NCI-H2029 (cell line): ENCODE data around the gene NOP16.
"Not testable (repeated sequence)": the region's sequence is repeated elsewhere in the genome, so short reads cannot be mapped to it uniquely, and the experiment has no call there.

Experiments used
- DNase-seq: peaks from one replicate; lab custom pipeline; 2025; lab: John Stamatoyannopoulos, UW

NOP16 gene

DNA sequence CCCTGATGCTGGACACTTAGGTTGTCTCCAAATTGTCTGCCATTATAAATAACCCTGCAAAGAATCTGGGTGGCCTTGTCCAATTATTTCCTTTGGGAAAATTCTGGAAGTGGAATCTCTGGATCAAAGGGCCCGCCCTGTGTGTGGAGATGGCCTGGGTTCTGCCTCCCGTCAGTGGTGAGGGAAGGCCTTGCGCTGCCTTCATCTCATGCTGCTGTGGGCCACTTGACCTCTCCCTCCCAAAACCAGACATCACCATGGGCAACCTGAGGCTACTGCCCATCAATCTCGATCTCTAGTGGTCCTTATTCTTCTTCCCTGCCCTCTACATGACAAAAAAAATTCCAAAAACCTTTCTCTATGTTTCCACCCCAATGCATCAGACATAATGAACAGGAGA, 21.4 kb upstream of the NOP16 start:
- no peak for DNase-seq

DNA sequence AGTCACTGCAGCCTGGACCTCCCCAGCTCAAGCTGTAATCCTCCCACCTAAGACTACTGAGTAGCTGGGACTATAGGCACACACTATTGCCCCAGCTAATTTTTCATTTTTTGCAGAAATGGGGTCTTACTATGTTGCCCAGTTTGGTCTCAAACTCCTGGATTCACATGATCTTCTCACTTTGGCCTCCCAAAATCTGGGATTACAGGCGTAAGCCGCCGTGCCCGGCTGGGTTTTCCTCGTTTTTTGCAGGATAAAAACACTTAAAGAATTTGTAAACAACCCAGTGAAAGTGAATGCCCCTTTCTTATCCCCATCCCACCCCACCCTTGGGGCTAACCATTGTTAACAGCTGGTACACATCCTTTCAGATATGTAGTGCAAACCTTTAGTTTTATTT, 20.2 kb upstream of the NOP16 start:
- DNase-seq = no peak

DNA sequence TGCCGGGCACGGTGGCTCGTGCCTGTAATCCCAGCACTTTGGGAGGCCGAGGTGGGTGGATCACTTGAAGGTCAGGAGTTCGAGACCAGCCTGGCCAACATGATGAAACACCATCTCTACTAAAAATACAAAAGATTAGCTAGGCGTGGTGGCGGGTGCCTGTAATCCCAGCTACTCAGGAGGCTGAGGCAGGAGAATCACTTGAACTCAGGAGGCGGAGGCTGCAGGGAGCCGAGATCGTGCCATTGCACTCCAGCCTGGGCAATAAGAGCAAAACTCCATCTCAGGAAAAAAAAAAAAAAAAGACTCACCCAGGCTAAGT, 19.8 kb upstream of the NOP16 start:
- not testable (repeated sequence) for DNase-seq

DNA sequence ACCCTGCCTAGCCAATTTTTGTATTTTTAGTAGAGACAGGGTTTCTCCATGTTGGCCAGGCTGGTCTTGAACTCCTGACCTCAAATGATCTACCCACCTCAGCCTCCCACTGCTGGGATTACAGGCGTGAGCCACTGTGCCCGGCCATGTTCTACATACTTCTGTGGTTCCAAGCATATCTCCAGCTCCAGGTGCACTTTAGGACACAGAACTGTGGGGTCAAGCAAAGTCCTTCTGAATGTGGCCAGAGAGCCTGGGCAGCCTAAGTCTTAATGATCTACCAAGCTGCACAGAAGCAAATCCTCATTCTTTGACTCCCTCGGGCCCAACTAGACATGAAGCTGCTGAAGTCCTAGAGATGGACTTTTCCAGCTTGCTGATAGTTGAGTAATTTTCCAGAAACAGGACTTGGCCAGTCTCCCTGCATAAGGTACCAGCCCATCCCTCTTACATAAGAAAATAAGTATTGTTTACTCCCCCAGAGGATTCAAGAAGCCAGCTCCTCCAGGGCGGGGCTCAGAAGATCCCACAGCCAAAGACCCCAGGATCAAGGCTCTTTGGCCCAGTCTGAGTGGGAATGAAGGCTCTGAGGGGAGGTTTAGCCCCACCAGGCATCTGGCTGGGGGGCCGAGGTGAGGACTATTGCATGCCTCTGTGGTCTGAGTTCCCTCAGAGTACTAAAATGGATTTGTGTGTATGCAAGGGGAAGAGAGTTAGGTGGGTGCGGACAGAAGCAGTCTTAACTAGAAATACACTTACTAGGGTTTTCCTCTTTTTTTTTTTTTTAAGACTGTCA, 19.3 kb upstream of the NOP16 start:
- DNase-seq = no peak

DNA sequence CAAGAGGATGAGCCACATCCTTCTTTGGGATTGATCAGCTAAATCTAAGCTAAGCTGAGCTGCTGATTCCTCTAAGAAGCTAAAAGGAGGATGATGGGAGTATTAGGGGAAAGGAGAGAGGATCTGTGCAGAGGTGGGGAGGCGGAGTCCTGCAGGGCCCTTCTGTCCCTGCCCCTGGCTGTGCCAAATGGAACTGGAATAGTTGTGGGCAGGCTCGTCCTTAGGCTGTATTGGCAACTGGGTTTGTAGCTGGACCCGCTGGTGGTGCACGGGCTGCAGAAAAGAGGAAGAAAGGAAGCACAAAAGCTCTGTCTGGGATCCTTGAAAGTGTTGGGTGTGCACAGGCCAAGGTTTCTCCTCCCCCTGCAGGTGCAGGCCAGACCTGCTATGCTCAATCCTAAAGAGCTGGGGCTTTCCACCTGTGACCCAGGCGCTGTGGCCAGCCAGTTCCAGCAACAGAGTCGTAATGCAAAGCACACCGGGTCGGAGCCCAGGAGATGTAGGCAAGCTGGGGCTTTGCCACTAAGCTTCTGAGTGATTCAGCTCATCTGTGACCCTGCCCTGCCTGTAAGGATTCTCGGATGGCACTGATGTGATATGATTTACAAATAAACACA, 18.1 kb upstream of the NOP16 start:
- DNase-seq = no peak

DNA sequence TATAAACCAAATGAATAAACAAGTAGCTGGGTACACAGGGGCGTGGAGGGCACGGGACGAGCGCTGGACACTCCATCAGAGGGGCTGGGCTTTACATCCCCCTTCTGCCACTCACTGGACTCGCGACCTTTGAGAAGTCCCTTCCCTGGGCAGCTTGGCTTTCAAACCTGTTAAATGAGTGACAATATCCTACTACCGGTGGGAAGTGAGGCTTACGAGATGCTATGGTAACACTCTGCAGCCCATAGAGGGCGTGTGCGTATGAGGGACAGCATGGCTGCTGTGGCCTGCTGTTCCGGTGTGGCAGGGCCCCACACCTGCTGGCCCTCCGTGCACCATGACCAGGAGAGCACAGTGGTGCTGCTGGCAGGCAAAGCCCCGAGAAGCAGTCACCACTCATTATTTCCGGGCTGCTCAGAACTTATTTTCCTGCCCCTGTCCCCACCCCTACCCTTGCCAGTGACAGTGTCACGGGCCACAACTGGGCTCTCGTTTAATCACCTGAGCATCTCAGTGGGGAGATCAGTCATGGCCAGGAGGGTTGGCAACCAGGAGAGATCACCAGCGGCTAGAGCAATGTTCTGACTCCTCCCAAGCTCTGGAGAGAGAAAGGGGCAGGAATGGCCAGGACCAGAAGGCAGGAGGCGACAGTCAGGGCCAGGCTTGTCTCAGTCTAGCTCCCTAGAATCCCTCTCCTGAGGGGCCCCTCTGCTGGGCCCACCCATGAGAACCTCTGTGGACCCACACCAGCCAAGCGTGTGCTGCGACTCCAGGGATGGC, 17.4 kb upstream of the NOP16 start:
- DNase-seq = no peak

DNA sequence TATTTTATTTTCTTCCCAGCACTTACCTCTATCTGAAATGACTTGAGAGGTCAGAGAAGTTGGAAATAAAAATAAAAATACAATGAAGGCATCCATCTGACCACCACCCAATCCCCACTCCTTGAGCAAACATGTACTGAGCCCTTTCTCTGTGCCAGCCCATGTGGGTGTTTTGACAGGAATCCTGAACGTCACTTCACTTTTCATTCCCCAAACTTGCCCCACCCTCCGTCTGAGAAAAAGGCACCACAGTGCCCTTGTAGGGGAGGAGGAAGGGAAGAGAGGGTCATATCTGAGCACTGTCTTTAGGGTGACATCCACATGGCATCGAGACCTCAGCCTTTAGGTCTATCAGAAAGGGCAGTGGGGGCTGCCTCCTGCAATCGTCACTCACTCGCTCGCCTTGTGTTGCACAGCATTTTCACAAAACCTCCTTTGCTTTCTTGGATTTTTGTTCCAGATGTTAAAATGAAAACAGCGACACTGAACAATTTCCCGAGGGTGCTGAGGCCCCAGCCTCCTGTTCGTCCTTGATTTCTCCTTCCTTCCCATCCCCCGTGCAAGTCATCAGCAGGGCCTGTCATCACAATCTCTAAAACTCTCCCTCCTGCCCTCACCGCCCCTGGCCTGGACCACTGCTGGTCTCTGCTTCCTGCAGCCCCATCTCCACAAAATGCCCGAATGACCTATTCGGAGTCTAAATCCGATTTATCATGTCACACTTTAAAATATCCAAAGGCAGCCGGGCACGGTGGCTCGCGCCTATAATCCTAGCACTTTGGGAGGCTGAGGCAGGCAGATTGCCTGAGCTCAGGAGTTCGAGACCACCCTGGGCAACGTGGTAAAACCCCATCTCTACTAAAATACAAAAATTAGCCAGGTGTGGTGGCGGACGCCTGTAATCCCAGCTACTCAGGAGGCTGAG, 13.1 kb upstream of the NOP16 start:
- DNase-seq = no peak

DNA sequence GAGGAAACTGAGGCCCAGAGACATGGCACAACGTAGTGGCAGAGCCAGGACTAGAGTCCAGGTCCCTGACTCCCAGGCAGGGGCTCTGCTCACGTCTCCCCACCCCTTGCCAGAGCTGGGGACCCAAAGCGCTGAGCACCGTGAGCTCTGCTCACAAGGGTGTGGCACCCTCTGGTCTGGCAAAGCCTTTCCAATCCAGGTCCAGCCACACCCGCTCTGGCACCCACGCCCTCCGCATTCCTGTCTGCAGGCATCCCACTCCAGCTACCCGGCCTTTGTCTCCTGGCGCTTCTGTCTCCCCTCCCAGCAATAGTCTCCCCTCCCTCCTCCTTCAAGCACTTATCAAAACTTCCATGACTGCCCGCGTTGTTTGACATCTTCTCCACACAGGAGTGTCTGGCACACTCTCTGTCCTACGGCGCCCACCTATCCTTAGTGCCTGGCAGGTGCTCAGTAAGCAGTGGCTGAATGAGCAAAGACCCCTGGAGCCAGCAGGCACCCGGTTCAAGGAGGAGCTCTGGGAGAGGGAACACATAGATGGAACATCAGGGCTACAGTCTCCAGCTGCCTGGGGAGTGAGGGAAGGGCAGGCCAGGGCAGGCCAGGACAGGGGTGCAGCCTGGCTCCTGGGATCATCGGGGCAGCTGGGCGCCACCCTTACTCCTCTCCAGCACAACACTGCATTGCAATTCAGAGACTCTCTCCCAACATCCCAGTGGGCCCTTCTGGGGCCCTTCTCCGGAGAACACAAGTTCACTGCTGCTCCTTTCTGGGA, 12.2 kb upstream of the NOP16 start:
- DNase-seq = no peak

DNA sequence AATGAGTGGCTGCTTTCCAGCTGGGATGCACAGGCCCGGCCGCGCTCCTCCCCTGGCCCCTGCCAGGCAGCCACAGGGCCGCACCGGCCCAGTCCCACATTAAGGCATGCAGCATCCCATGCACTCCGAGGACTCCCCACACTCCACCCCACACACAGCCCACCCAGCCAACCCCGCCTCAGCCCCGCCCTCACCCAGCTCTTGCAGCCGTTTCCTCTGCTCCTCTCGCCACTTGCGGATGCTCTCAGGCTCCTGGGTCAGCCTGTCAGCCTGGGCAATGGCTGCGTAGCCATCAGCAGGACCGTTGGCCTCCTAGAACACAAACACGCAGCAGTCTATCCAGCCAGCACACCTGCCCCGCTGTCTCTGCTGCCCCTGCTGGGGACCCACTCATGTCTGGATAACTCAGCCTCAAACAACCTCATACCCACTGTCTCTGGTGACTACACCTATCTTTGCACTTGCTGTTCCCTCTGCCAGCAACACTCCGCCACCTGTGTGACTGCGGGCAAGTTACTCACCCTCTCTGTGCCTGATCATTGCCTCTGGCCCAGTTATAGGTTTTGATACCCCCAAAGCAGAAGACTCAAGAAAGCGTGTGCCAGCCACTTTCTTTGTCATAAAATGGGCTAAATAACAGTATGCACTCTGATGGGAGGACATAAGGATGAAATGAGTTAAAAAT, 9.5 kb upstream of the NOP16 start:
- no peak for DNase-seq

DNA sequence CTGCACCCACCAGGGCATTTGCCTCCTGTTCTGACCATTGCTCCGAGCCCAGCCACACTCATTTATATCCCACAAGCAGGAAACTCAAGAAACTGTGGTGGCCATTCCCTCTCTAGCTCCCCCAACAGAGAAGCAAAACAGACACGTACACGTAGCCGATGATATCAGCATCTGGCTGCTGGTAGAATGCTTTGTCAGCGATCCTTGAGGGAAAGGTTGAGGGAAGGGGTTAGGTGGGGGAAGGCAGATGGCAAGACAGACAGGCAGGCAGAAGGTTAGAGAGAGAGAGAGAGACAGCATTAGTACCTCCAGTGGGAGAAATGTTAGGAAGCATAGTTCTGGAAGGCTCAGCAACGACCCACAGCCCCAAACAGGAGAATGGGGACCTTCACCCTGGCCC, 7.9 kb upstream of the NOP16 start:
- DNase-seq = no peak

DNA sequence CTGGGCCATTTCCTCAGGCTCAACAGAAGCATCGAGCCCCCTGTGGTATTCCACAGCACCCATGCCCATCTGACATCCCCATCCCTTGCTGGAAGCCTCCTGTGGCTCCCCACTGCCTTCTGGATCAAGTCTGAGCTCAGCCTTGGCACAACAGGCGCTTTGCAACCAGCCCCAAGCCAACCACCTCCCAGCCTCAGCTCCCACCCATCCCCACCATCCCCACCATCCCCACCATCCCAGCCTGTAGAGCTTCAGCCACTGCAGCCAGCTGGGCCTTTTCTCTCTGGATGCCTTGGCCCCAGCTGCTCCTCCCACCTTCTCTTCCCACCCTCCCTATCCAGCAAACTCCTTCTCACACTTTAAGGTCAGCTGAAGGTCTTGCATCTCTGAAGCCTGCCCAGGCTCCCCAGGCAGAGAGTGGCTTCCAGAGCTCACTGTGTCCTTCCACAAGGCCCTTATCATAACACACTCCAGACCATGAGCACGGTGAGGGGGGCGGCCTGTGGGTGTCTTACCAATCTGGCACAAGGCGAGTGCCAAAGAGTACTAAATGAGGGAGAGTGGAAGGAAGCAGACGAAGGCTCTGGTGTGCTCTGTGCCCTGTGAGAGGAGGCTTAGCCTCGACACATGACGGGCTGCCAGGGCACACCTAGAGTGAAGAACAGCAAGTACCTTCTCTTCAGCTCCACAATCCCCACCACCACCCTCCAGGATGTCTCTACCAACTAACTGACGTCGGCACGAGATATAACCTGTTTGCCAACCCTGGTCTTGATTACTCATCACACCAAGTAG, 6.7 kb upstream of the NOP16 start:
- DNase-seq = no peak

DNA sequence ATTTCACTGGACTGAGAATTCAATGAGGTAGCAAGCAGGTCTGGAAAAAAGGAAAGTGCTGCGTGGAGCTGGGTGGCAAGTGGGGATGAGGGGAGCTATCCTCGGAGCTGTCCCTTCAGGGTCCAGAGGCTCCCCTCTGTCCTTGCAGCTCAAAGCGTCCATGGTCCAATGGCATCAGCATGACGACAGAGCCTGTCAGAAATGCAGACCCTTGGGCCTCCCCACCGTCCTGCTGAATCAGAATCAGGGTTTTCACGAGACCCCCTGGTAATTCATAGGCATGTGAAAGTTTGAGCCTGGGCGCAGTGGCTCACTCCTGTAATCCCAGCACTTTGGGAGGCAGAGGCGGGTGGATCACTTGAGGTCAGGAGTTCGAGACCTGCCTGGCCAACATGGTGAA, 5.7 kb upstream of the NOP16 start:
- no peak for DNase-seq

DNA sequence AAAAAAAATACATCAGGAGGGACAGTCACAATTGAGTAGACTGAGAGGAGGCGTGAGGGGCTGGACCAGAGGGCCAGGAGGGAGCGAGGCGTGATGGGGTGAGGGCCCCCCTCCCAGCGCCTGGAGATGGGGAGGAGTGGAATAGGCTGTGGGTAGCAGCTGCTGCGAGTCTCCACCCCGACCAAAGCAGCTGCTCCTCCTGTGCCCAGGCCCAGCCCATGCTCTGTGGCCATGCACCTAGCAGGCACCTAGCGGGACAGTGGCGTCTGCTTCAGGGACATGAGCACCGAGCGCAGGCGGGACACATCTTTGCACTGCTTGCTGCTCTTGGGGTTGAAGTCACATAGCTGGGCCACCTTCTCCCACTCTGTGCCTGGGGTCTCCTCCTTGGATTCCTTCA, 4.1 kb upstream of the NOP16 start:
- DNase-seq = no peak

DNA sequence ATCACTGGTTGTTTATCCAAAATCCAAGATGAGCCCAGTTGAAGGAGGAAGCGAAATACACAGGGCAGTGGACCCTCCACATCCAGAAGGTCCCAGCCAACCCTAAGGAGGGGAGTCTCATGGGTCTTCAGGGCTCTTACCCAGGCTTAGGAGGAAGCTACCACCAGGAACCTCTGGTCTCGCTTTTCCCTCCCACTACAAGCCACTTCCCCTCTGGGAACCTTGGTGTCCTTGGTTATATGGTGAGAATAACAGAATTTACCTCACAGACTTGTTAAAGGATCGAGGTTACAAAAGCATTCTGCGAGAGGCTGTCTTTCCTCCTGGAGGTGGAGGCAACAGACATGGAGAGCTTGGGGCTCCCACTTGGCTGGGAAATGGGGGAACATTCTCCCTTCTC, 3.6 kb upstream of the NOP16 start:
- DNase-seq = no peak

DNA sequence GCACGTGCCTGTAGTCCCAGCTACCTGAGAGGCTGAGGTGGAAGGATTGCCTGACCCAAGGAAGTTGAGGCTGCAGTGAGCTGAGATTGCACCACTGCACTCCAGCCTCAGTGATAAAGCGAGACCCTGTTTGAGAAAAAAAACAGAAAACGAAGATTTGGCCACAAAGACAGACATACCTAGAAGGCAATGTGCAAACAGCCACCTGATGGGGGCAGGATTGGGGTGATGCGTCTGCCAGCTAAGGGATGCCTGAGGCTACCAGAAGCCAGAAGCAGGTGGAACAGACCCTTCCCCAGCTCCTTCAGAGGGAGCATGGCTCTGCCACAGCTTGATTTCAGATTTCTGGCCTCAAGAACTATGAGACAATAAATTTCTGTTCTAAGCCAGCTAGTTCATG, 3.1 kb upstream of the NOP16 start:
- no peak for DNase-seq

DNA sequence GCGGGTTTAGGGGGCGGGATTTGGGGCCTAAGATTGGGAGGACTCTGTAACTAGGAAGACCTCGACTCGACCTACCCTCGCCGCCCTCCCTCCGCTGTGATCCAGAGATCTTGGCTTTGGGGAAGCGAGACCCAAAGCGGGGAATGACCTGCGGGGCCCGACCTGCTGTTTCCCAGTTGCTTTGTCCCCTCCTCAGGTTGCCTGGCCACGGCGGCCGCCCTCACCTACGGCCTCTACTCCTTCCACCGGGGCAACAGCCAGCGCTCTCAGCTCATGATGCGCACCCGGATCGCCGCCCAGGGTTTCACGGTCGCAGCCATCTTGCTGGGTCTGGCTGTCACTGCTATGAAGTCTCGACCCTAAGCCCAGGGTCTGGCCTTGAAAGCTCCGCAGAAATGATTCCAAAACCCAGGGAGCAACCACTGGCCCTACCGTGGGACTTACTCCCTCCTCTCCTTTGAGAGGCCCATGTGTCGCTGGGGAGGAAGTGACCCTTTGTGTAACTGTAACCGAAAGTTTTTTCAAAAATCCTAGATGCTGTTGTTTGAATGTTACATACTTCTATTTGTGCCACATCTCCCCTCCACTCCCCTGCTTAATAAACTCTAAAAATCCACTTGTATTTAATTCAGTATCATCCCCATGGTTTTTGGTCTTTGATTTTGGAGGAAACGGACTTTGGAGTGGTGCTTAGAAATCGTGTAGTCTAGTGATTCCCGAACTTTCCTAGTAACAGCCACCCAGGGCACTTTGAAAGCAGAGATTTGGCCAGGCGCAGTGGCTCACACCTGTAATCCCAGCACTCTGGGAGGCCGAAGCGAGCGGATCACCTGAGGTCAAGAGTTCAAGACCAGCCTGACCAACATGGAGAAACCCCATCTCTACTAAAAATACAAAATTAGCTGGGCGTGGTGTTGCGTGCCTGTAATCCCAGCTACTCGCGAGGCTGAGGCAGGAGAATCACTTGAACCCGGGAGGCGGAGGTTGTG, 1.0 kb upstream of the NOP16 start:
- no peak for DNase-seq

DNA sequence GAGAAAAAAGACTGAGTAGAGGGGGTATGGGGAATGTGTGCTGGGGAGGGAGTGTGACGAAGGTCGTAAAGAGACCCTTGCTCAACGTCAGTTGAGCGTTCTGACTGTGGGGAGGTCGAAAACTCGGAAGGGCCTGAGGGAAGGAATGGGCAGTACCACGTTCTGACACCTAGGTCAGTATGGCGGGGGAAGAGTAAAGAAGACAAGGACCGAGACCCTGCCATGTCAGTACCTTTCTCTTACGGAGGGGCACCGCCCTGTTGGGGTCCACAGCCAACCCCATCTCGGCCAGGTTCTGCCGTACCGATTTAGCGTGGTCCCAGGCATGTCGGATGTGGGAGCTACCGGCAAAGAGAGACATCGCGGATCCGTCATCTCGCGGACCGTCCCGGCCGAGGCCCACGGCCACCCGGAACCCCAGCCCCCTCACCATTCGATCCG, 375 bp downstream of the NOP16 start:
- no peak for DNase-seq

DNA sequence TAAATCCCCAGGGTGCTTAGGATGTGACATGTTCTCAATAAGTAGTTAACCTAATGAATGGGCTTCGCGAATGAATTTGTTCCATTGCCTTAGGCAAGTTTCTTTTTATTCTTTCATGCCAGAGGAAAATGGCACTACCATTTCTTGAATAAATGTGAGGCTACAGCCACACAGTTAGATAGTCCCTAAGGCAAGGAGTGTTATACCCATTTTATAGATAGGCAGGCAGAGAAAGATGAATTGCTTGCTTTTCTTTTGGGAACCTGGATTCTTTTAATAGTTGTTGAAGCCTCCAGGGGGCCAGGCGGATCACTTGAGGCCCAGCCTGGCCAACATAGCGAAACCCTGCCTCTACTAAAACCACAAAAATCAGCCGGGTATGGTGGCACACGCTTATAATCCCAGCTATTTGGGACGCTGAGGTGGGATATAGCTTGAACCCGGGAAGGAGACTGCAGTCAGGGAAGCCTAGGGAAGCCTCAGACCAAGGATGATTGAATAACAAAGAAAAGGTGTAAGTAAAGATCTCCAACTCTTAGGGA, 943 bp downstream of the NOP16 start:
- no peak for DNase-seq
